ENCODE measurements around the gene PTGR1.

PTGR1 gene

DNA sequence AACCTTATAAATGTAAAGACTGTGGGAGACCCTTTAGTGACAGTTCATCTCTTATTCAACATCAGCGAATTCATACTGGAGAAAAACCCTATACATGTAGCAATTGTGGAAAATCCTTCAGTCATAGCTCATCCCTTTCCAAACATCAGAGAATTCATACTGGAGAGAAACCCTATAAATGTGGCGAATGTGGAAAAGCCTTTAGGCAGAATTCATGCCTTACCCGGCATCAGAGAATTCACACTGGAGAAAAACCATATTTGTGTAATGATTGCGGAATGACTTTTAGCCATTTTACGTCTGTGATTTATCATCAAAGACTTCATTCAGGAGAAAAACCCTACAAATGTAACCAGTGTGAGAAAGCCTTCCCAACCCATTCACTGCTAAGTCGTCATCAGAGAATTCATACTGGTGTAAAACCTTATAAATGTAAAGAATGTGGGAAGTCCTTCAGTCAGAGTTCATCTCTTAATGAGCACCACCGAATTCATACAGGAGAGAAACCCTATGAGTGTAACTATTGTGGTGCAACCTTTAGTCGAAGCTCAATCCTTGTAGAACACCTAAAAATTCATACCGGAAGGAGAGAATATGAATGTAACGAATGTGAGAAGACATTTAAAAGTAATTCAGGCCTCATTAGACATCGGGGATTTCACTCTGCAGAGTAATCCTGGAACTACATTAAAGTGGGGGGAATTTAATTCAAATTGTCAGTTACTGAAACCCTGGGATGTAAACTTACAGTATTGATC is 56.8 kb downstream of the PTGR1 start:
- no peak for DNase-seq (ENCODE audit: low read depth in 2 of 2)

DNA sequence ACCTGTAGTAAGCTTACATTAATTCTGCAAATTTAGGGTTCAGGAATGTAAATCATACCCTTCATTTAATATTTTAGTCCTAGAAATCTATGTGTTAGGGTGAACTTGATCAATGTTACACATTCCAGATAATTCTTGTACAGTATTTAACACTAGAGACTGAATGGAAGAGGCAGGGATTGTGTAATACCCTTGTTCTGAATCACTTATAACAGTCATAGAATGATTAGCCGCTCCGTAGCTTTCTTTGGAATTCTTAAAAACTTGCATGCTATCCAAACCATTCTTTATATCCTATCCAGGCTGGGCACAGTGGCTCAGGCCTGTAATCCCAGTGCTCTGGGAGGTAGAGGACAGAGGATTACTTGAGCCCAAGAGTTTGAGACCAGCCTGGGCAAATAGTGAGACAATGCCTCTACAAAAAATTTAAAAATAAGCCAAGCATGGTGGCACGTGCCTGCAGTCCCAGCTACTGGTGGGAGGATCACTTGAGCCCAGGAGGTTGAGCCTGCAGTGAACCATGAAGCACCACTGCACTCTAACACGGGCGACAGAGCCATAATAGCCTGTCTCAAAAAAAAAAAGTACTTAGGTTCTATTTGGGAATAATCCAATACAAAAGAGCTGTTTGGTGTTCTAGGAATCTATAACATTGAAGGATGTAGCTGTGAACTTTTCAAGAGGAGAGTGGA is 66.2 kb downstream of the PTGR1 start:
- no peak for DNase-seq (ENCODE audit: low read depth in 2 of 2)

- DNase-seq (ENCODE audit: low read depth in 2 of 2), result no peak
Measured at GRCh38 chr9:111531716-111532115, 67.7 kb downstream of the PTGR1 start.

DNA sequence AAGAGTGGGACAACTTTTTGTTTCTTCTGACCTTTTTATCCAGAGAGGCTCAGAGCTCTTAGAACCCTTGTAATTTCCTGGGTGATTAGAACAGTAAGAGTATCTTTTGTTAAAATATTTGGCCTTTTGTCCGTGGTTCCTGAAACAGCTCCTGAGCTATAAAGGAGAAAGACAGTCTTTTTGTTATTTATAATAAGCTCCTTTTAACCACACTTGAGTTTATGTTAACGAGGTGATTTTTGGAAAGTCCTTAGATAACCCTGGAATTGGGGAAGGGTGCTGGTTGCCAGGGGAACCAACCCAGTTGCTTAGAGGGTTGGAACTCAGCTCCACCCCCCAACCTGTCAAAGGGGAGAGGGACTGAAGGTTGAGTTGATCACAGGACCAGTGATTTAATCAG is 69.7 kb downstream of the PTGR1 start:
- DNase-seq (ENCODE audit: low read depth in 2 of 2), result no peak

DNA sequence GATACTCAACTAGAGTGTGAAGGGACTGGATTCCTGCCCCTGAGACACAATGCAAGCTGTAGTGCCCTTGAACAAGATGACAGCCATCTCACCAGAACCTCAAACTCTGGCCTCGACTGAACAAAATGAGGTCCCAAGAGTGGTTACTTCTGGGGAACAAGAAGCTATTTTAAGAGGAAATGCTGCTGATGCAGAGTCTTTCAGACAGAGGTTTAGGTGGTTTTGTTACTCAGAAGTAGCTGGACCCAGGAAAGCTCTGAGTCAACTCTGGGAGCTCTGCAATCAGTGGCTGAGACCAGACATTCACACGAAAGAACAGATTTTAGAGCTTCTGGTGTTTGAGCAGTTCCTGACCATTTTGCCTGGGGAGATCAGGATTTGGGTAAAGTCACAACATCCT is 72.1 kb downstream of the PTGR1 start:
- DNase-seq (ENCODE audit: low read depth in 2 of 2), result no peak

GRCh38 chr9:111525056-111525977 is 74.1 kb downstream of the PTGR1 start, which contains the start of gene ZNF483:
ZNF483 (plus strand) TSS chr9:111525179; CDS start chr9:111527396, 2,217 bp downstream.
- peak; percentile 20 to 49 for DNase-seq (ENCODE audit: low read depth in 2 of 2)

DNA sequence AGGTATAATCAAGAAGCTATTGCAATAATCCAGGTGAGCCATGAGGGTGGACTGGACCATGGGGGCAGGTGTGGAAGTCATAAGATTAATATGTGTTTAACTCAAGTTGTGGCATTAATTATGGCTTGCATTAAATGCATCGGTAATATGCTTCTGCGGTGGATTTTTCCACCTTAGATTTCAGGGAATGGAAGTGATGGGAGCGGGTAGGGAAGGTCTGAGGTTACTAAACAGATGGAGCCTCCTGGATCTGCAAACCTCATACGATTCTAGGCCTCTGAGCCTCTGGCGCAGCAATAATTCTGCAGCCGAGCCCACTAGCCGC is 74.8 kb downstream of the PTGR1 start:
- no peak for DNase-seq (ENCODE audit: low read depth in 2 of 2)

GRCh38 chr9:111516061-111516465 is 83.4 kb downstream of the PTGR1 start:
- no peak for DNase-seq (ENCODE audit: low read depth in 2 of 2)

DNA sequence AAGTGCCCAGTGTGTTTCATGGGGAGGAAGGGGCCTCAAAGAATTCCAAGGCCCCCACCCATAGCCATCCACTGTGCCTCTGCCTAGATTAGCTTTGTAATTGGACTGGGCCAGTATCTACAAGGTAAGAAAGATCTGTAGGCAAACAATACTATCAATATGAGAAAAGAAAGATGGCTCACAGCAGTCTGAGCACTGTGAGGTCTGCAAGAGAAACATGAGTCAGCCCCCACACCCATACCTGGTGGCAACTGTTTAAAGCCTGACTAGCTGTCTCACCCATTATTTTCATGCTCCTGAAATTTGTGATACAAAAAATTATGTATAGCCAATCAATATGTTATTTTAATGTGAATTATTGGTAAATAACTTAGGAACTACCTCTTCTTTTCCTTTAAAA is 84.5 kb downstream of the PTGR1 start:
- no peak for DNase-seq (ENCODE audit: low read depth in 2 of 2)

All from stimulated activated CD8-positive, alpha-beta memory T cell treated with anti-CD3 and anti-CD28 coated beads, Interleukin-7, amount 100 ng/mL, for 1 hour (primary cell).